GM12878 (cell line): Measurements from ENCODE around the gene ADAMTS2. TPM values are rescaled to one million over a fixed set of nuclear protein-coding genes. Genes with fewer than 3 reads are reported as not detected.

Experiments
- ATAC-seq: fragments of 200-7000 bp; cut with Tn5 transposase; 3 replicates; pipeline ENCODE4 v1.9.1; 2020; ENCODE audit warnings: mild to moderate bottlenecking, moderate library complexity
- BruUV-seq: library from RNA; stranded (reverse); fragments of 400-500 nt; replicated peaks from 2 replicates; lab custom pipeline; 2021; lab: Mats Ljungman, UMichigan
- CTCF ChIA-PET: fragments of 300-600 bp; sonication (Branson Sonifier 250); formaldehyde crosslinking; extraction: SDS; loops from one replicate; lab custom pipeline; 2021; ENCODE audit warnings: inconsistent platforms; lab: Yijun Ruan, JAX
- POLR2A ChIA-PET: fragments of 350-600 bp; formaldehyde crosslinking; extraction: SDS; loops from one replicate; lab custom pipeline; 2021; ENCODE audit warnings: inconsistent platforms; lab: Charles Lee
- RAD21 ChIA-PET: fragments of 300-600 bp; sonication (Branson Sonifier 250); formaldehyde crosslinking; loops from one replicate; lab custom pipeline; 2023; ENCODE audit warnings: antibody characterized with exemption; ENCODE audit not compliant: unreplicated experiment; lab: Charles Lee
- SMC1A ChIA-PET: fragments of 300-600 bp; sonication (Branson Sonifier 250); formaldehyde crosslinking; loops from one replicate; lab custom pipeline; 2023; ENCODE audit not compliant: unreplicated experiment, uncharacterized antibody; lab: Charles Lee
- DNase-seq: peaks from one replicate; pipeline ENCODE4 v3.0.0-alpha.2; 2011; ENCODE audit warnings: low read depth, low spot score
- FAIRE-seq: peaks from 3 replicates; lab custom pipeline; 2011; peaks lifted over from hg19 to GRCh38; lab: Jason Lieb, UNC
- H2AFZ ChIP-seq: 2 replicates; pipeline ENCODE4 v1.6.0; 2011; ENCODE audit warnings: low read depth, low read length, control low read depth; ENCODE audit not compliant: control insufficient read depth
- H3K27ac ChIP-seq: 2 replicates; pipeline ENCODE4 v1.5.1; 2011; ENCODE audit warnings: control low read depth; ENCODE audit not compliant: control insufficient read depth, insufficient read depth
- H3K27me3 ChIP-seq, 2 experiments: replicated peaks in 1 of 2; 2 replicates each; pipeline versions ENCODE4 v1.6.0 to v1.6.1; 2011; ENCODE audit warnings: low read length in 1 of 2; ENCODE audit not compliant: control insufficient read depth in 2 of 2, insufficient read depth in 2 of 2
- H3K36me3 ChIP-seq, 2 experiments: 2 replicates each; pipeline ENCODE4 v1.5.1; 2011; ENCODE audit warnings: low read length in 1 of 2; ENCODE audit not compliant: control insufficient read depth in 2 of 2, insufficient read depth in 2 of 2
- H3K4me1 ChIP-seq: 2 replicates; pipeline ENCODE4 v1.6.1; 2011; ENCODE audit warnings: mild to moderate bottlenecking, low read length, moderate library complexity, mixed read lengths; ENCODE audit not compliant: control insufficient read depth, insufficient read depth
- H3K4me2 ChIP-seq: 2 replicates; pipeline ENCODE4 v1.6.0; 2011; ENCODE audit warnings: control low read depth; ENCODE audit not compliant: control insufficient read depth, insufficient read depth
- H3K4me3 ChIP-seq: fragments of 200-600 bp; sonication (generic); 2 replicates; pipeline ENCODE4 v1.5.1; 2016
- H3K79me2 ChIP-seq: 2 replicates; pipeline ENCODE4 v1.6.0; 2011; ENCODE audit warnings: low read length; ENCODE audit not compliant: control insufficient read depth, insufficient read depth
- H3K9ac ChIP-seq: 2 replicates; pipeline ENCODE4 v1.8.0; 2011; ENCODE audit warnings: low read length, control low read depth, mixed read lengths; ENCODE audit not compliant: control insufficient read depth, insufficient read depth
- H3K9me3 ChIP-seq: replicated peaks from 3 replicates; pipeline ENCODE4 v1.5.1; 2011; ENCODE audit warnings: mild to moderate bottlenecking, low read length; ENCODE audit not compliant: control insufficient read depth, insufficient read depth
- H4K20me1 ChIP-seq: 2 replicates; pipeline ENCODE4 v1.6.0; 2011; ENCODE audit not compliant: control insufficient read depth, insufficient read depth
- CBFB ChIP-seq: IDR thresholded peaks from 2 replicates; pipeline ENCODE4 v1.6.1; 2016; ENCODE audit warnings: antibody characterized with exemption, low read depth
- CHD4 ChIP-seq: fragments of 200-600 bp; sonication (generic); IDR thresholded peaks from 2 replicates; pipeline ENCODE4 v1.6.1; 2016; ENCODE audit warnings: mild to moderate bottlenecking
- E2F8 ChIP-seq: fragments of 450-650 bp; IDR thresholded peaks from 2 replicates; pipeline ENCODE4 v1.6.1; 2018; ENCODE audit warnings: mild to moderate bottlenecking, low read depth, moderate library complexity; ENCODE audit not compliant: partially characterized antibody
- EP300 ChIP-seq, 2 experiments: fragments of 150-350 bp in 1 of 2; IDR thresholded peaks; 2 replicates each; pipeline ENCODE4 v1.6.1; 2011 to 2012; ENCODE audit warnings: low read depth in 2 of 2, low read length in 2 of 2, borderline replicate concordance in 1 of 2, improper control_type of control experiment in 1 of 2, inconsistent platforms in 1 of 2; ENCODE audit not compliant: control insufficient read depth in 1 of 2
- HSF1 ChIP-seq: fragments of 150-350 bp; IDR thresholded peaks from 2 replicates; pipeline ENCODE4 v1.6.1; 2014; ENCODE audit warnings: mild to moderate bottlenecking, low read depth, low read length
- MTA3 ChIP-seq: IDR thresholded peaks from 2 replicates; pipeline ENCODE4 v1.6.1; 2012; ENCODE audit warnings: low read length, inconsistent platforms, borderline replicate concordance
- NR2C2 ChIP-seq: IDR thresholded peaks from 2 replicates; pipeline ENCODE4 v1.6.1; 2011; ENCODE audit warnings: borderline replicate concordance, low read depth; ENCODE audit not compliant: control insufficient read depth, insufficient read length
- RCOR1 ChIP-seq: conservative IDR thresholded peaks from 2 replicates; pipeline ENCODE4 v1.6.1; 2012; ENCODE audit warnings: low read depth, low read length, improper control_type of control experiment
- RELA ChIP-seq: fragments of 450-650 bp; IDR thresholded peaks from 2 replicates; pipeline ENCODE4 v1.8.0; 2014; ENCODE audit warnings: borderline replicate concordance; ENCODE audit not compliant: partially characterized antibody
- USF2 ChIP-seq: IDR thresholded peaks from 2 replicates; pipeline ENCODE4 v1.6.1; 2011; ENCODE audit warnings: low read depth, low read length, improper control_type of control experiment, borderline replicate concordance
- YBX1 ChIP-seq: fragments of 450-650 bp; IDR thresholded peaks from 2 replicates; pipeline ENCODE4 v1.6.1; 2016; ENCODE audit warnings: antibody characterized with exemption
- ZNF687 ChIP-seq: fragments of 450-650 bp; IDR thresholded peaks from 2 replicates; pipeline ENCODE4 v1.6.1; 2017; ENCODE audit warnings: mild to moderate bottlenecking, moderate library complexity
- WGBS: methylation state at CpG from one replicate; pipeline ENCODE4 v1.1.6; 2016; ENCODE audit warnings: low lambda C conversion rate; ENCODE audit not compliant: insufficient replicate concordance, insufficient coverage; ENCODE audit errors: missing lambda C conversion rate; 5-methylcytosine and 5-hydroxymethylcytosine counted together
- in situ Hi-C: fragments of 300-500 bp; cut with MboI; formaldehyde crosslinking; loops from 9 replicates; pipeline ENCODE4 v1.14.3; 2018; ENCODE audit warnings: mixed read lengths
- intact Hi-C: fragments of 100-400 bp; cut with micrococcal nuclease; formaldehyde crosslinking; loops from one replicate; pipeline ENCODE4 v1.14.2; 2022; ENCODE audit not compliant: unreplicated experiment
- polyA plus RNA-seq, 11 experiments: library from polyadenylated mRNA; depleted of rRNA in 4 of 11; unstranded in 6 of 11; stranded (reverse) in 5 of 11; fragments of >200 nt; fragmentation: Nextera tagmentation in 4 of 11; fragmentation: Illumina TruSeq in 1 of 11; extraction: Ambion mirVana in 4 of 11; extraction: Trizol in 1 of 11; gene quantifications; 1 replicate in 1 of 11; 2 replicates in 10 of 11; pipeline versions ENCODE4 v1.2.1 to v1.2.3, GENCODE V29; 2011 to 2016; ENCODE audit warnings: inconsistent platforms in 2 of 11, missing spikeins in 2 of 11, low read depth in 1 of 11
- total RNA-seq, 4 experiments: library from RNA; depleted of rRNA in 3 of 4; stranded (reverse); fragments of >200 nt in 3 of 4; fragmentation: Illumina TruSeq in 1 of 4; extraction: Trizol in 1 of 4; gene quantifications; 2 replicates each; pipeline versions ENCODE4 v1.2.1 to v1.2.3, GENCODE V29; 2013 to 2021

ADAMTS2 gene
- total and polyA plus RNA-seq, 10 of the 15 experiments (the other 5 are each of a cell fraction or from before 2014, with no cell fraction given) = 0.03 to 0.05 TPM; not detected in 8

- TF ChIP-seq E2F8 (no peak), NR2C2 (no peak)
These were observed 36.4 kb upstream of the ADAMTS2 start (continued) for GRCh38 chr5:179381691-179382090.

GRCh38 chr5:179380211-179381035 lies 35.2 kb upstream of the ADAMTS2 start:
- Histone ChIP-seq H3K27ac (no peak overlapping the region), H3K79me2 (no peaks in the 10 kb centered on the region), H3K4me3 (no peak overlapping the region), H2AFZ (no peak overlapping the region), H3K36me3 (no peaks in the 10 kb centered on the region), H3K4me1 (no peaks in the 10 kb centered on the region), H3K9me3 (no peaks in the 10 kb centered on the region; the same call in 1 of the 3 replicates), H3K9ac (no peak overlapping the region), H3K27me3 (no peaks in the 10 kb centered on the region), H4K20me1 (no peaks in the 10 kb centered on the region), H3K4me2 (no peak overlapping the region)
- DNase-seq (no peak), ATAC-seq (no peak), FAIRE-seq (no peak)
- in situ Hi-C loops = no loop called here
- RAD21 ChIA-PET = no interaction called here
- no TSS peak for BruUV-seq
- POLR2A ChIA-PET = no interaction called here
- CTCF ChIA-PET = no interaction called here
- SMC1A ChIA-PET = no interaction called here
- intact Hi-C loops = no loop called here
- WGBS = 51% methylated on average over 28 of the region's 28 CpGs
- TF ChIP-seq RCOR1 (no peak), RELA (no peak), MTA3 (no peak), CHD4 (no peak), CBFB (no peak), ZNF687 (no peak), YBX1 (no peak), USF2 (no peak), EP300 (IDR thresholded peaks at IDR 0.05; ENCODE audit: borderline replicate concordance in 1 of 2, control insufficient read depth in 1 of 2, low read depth in 2 of 2, low read length in 2 of 2) (no peak), HSF1 (no peak)
